GM20000 (cell line): ENCODE data around the gene MOSPD2.

Source experiments
- DNase-seq: peaks from one replicate; pipeline ENCODE4 v3.0.0; 2012; ENCODE audit warnings: low spot score
- CTCF ChIP-seq: IDR thresholded peaks from 2 replicates; pipeline ENCODE4 v1.5.1; 2012; ENCODE audit warnings: mild to moderate bottlenecking, control low read depth; ENCODE audit errors: extremely low read depth, missing control alignments

The MOSPD2 gene

GRCh38 chrX:14956813-14957582 is 83.8 kb downstream of the MOSPD2 start:
- no peak for DNase-seq
- no peak for TF ChIP-seq CTCF

GRCh38 chrX:14963447-14964236 is 90.4 kb downstream of the MOSPD2 start:
- no peak for TF ChIP-seq CTCF
- no peak for DNase-seq

GRCh38 chrX:14964500-14964899 is 91.3 kb downstream of the MOSPD2 start:
- TF ChIP-seq CTCF = no peak
- DNase-seq = no peak
